ENCODE results near the gene USP30. TPM values are rescaled to one million over a fixed set of nuclear protein-coding genes. Genes with fewer than 3 reads are reported as not detected.

Gene USP30
- polyA plus RNA-seq, 4 donors: 21.5 to 28.5 (median 25.4) TPM

DNA sequence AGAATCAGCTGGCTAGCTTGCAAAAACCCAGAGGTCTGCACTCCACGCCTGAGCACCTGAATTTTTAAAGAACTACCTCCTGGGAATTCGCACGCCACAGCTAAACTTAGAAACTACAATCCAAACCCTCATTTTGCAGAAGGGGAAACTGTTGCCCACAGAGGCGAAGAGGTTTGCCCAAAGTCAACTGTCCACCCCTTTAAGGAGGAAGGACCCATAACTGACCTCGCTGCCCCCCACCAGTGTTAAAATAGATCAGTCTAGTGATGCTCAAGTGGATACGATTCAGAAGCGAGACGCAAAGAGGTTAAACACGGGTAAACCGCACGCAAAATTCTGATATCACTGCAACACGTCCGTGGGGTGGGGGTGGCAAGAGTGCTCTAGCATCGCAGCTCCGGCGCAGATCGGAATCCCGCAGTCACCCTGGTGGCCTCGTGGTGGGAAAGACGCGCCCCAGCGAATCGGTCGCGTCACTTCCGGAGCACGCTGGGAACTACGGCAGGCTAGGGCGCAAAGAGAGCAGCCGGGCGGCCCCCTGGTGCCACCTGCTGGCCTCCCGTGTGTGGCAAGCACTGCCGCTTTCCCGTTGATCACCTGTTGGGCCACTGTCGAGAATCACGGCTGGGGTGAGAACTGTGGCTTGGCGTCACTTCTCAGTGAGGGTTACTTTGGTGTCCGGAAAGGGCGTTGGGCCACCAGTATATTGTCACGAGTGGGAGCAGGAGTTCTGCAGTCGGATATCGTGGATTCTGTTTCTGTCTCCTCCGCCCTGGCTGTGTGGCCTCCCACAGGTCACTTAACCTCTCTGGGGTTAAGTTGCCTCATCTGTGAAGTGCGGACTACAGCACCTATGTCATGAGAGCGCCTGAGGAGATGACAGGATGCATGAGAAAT, 40.9 kb downstream of the USP30 start, which contains the start of gene ALKBH2:
ALKBH2 (minus strand) TSS at position 451 of the 897 bp plus-strand sequence. CDS start 686 bp downstream, outside the sequence.
- DNase-seq (ENCODE audit: low read depth in 4 of 4, low spot score in 3 of 4): peak; percentile 81 to 88 (median 88)

DNA sequence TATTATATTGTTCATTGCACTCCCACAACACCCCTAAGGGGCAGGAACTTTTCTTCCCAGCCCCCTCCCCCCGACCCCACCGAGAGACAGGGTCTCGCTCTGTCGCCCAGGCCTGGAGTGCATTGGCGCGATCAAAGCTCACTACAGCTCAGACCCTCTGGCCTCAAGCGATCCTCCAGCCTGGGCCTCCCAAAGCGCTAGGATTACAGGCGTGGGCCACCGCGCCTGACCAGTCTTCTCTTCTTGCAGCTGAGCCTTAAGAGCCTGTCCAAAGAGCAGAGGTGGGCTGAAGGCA, 44.7 kb downstream of the USP30 start:
- DNase-seq (ENCODE audit: low read depth in 4 of 4, low spot score in 3 of 4): no peak

DNA sequence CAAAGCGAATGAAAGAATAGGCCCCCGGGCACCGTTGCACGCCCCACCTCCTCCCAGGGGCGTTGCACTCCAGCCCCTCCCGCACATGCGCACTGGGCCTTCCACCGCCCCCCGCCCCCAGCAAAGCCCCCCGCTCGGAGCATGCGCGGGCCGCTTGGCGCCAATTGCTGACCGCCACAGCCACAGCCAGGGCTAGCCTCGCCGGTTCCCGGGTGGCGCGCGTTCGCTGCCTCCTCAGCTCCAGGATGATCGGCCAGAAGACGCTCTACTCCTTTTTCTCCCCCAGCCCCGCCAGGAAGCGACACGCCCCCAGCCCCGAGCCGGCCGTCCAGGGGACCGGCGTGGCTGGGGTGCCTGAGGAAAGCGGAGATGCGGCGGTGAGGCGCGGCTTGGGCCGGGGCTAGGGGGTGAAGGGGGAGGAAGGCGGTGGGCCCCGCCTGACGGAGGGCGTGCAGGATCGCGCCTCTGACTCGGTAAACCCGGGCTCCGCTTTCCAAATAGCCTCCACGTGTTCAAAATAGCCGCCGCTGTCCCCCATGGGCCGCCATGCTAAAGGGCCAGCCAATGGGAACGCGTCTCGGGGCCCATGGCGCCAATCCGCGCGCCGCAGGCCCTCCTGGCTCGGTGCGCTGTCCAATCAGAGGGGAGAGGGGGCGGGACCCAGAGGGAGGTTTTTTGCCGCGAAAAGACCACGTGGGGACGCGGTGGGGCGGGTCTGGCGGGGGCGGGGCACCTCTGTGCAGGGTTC, 45.2 kb downstream of the USP30 start, which contains the start of gene UNG:
UNG (plus strand) TSS at position 163 of the 748 bp plus-strand sequence; CDS start at position 246, 83 bp downstream.
- peak; percentile 86 to 95 (median 94) for DNase-seq (ENCODE audit: low read depth in 4 of 4, low spot score in 3 of 4)

DNA sequence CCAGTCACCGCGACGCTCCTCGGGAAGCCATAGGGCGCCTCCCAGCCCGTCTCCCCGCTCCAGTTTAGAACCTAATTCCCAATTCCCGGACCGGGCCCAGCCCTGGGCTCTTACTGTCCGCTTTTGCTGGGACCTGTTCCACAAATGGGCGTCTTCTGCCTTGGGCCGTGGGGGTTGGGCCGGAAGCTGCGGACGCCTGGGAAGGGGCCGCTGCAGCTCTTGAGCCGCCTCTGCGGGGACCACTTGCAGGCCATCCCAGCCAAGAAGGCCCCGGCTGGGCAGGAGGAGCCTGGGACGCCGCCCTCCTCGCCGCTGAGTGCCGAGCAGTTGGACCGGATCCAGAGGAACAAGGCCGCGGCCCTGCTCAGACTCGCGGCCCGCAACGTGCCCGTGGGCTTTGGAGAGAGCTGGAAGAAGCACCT, 45.8 kb downstream of the USP30 start:
- DNase-seq (ENCODE audit: low read depth in 4 of 4, low spot score in 3 of 4): no peak

DNA sequence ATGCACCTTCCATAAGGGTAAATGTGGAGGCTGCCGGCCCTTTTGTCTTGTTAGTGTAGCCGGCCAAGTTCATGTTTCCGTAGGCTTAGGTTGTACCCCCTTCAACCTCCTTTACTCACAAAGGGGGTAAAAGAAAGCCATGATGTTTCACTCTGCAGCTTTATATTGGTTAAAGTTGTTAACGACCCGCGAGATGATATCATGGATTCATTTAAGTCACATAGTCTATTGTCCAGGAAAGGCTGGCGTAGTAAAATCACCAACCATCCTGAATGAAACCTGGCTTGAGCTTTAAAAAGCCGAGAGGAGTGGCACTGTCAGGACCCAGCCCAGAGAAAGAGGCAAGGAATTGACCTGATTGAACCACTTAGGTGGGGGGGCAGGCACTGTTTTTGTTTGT, 46.3 kb downstream of the USP30 start:
- no peak for DNase-seq (ENCODE audit: low read depth in 4 of 4, low spot score in 3 of 4)

DNA sequence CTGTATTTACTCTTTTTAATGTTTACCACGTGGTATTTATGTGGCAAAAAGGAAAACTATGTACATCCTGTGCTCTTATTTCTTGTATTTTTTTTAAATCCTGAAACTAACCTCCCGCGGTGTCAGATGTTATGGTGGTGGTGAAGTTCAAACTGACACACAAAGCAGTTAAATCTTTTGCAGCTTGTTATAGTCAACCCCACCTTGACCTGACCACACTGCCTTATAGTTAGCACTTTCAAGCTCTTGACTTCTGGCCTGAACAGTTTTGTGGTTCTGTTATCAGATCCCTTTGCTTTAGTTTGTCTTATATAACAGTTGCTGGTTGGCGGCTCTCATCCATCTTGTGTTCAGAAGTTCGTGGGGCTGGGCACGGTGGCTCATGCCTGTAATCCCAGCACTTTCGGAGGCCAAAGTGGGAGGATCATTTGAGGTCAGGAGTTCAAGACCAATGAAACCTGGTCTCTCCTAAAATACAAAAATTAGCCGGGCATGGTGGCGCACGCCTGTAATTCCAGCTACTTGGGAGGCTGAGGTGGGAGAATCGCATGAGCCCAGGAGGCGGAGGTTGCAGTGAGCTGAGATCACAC, 47.1 kb downstream of the USP30 start:
- DNase-seq (ENCODE audit: low read depth in 4 of 4, low spot score in 3 of 4): no peak

DNA sequence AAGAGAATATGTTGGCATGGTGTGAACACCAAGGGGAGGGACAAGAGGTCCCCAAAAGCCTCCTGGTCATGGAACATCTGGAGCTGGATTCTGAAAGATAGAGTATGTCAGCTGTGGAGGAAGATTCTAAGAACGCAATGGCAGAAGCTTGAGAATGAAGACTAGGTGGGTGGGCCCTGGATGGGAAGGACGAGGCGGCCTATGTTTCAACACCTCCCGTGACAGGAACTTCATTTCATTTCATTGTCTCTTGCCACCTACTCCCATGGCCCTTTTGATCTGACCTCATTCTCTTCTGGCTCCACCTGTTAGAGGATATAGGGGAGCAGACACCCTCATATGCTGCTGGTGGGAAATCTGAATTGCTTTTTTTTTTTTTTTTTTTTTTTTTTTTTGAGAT, 48.4 kb downstream of the USP30 start:
- DNase-seq (ENCODE audit: low read depth in 4 of 4, low spot score in 3 of 4): no peak

DNA sequence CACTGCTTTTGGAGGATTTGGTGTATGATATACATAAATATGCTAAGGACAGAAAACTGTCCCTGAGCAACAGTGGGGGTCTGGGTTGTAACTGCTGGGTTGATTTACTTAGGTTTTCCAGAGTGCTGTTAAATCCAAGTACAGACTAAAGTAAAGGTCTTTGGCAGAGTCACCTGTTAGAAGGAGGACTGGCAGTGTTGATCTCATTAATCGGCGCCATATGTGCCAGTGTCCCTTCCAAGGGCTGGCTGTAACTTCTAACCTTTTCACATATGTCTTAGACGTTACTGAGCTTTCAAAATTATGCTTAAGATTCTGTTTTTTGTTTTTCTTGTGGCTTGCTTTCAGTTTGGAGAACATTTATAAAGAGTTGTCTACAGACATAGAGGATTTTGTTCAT, 50.1 kb downstream of the USP30 start:
- DNase-seq (ENCODE audit: low read depth in 4 of 4, low spot score in 3 of 4): no peak

DNA sequence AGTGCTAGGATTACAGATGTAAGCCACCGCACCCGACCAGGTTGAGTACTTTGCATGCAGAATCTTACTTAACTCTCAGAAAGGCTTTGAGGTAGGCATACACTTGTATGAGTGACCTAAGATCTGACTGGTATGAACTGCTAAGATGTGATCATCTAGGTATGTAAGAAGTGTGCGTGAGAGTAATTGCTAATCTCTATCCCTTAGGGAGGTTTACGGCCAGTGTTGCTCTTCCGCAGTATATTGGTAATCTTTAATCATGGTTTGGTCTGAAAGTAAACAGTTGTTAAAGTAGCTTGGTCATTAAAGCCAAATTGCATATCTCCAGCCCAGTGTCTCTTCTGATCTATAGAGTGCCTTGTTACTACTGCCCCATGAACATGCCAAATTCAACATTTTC, 52.8 kb downstream of the USP30 start:
- no peak for DNase-seq (ENCODE audit: low read depth in 4 of 4, low spot score in 3 of 4)

DNA sequence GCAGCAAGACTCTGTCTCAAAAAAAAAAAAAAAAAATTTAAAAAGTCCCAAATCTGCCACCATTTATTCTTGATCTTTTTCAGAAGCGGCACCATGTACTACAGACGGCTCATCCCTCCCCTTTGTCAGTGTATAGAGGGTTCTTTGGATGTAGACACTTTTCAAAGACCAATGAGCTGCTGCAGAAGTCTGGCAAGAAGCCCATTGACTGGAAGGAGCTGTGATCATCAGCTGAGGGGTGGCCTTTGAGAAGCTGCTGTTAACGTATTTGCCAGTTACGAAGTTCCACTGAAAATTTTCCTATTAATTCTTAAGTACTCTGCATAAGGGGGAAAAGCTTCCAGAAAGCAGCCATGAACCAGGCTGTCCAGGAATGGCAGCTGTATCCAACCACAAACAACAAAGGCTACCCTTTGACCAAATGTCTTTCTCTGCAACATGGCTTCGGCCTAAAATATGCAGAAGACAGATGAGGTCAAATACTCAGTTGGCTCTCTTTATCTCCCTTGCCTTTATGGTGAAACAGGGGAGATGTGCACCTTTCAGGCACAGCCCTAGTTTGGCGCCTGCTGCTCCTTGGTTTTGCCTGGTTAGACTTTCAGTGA, 57.5 kb downstream of the USP30 start:
- no peak for DNase-seq (ENCODE audit: low read depth in 4 of 4, low spot score in 3 of 4)

DNA sequence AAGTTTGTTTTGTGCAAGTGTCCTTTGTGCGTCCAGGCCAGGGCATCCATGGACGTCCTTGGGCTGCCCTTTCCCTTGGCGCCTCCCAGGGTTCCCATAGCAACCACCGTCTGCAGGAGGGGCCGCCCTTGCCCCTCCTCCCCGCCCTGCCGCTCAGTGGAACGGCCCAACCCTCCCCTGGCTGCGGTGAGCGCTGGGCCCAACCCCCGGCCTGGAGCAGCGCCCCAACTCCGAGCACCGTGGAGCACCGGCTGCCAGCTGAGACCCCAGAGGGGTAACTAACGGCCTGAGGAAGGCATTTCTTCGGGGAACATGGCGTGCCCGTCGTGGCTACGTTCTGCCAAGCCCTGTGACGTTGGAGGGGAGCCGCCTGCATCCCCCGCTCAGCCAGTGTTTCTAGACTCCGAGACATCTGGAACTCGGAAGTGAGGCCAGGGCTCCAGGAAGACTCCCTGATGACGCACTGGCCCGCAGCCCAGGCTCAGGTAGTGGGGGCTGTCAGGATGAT, 58.7 kb downstream of the USP30 start:
- peak in 3 of 4 donors; percentile 77 to 84 (median 81) for DNase-seq (ENCODE audit: low read depth in 4 of 4, low spot score in 3 of 4)

DNA sequence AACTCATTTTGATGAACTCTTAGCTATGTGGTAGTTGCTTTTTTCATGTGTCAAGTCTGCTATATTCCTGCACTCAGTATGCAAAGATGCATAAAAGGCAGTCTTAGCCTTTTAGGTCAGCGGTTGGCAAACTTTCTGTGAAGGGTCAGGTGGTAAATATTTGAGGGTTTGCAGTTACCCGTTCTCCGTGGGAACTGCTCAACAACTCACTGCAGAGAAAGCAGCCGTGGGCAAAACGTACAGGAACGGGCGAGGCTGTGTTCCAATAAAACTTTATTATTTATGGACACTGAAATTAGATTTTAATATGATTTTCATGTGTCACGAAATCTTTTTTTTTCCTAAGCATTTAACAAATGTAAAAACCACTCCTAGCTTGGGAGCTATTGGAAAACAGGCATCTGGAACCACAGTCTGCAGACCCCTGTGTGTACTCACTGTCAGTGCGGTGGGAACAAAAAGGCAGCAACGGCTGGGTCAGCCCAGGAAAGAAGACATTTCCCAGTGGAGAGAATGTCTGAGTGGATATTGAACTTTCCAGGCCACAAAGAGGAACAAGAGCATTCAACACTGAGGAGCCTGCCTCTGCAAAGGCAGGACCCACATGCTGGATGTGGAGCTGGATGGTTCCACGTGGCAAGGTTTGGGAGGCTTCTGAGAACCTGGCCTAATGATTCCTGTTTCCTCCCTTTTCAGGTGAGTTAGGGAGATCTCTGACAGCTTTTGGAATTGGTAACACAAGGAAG, 60.5 kb downstream of the USP30 start:
- DNase-seq (ENCODE audit: low read depth in 4 of 4, low spot score in 3 of 4): no peak

DNA sequence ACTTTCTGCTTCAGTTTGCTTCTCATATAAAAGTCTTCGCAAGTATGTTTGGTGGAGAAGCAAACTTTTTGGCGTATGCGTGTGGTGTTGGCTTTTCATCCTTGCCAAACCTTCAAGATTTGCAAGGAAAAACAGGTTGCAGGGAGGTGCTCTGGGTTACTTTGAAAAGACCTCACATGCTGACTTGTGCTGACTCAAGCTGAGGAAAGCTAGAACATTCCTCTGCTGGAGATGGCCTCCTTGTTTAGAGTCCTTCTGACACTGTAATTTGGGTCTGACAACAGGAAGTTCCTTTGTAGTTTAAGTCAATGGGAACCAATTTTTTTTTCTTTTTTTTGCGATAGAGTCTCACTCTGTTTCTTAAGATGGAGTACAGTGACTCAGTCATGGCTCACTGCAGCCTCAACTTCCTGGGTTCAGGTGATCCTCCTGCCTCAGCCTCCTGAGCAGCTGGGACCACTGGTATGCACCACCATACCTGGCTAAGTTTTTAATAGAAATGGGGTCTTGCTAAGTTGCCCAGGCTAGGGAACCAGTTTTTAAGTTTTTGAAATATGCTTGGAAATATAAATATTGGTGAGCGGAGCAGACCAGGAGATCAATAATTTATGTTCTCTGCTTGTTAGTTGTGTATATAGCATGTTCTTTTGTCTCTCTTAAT, 61.4 kb downstream of the USP30 start:
- DNase-seq (ENCODE audit: low read depth in 4 of 4, low spot score in 3 of 4): no peak

DNA sequence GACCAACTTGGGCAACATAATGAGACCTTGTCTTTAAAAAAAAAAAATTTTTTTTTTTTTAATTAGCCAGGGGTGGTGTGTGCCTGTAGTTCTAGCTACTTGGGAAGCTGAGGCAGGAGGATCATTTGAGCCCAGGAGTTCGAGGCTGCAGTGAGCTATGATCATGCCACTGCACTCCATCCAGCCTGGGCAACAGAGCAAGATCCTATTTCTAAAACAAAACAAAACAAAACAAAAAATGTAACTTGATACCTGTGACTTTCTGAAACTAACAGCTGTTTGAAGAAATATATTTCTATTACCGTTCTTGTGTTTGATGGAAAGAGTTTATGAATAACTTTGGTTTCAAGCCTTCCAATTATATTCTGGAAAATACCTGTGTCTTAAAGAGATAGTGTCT, 62.3 kb downstream of the USP30 start:
- no peak for DNase-seq (ENCODE audit: low read depth in 4 of 4, low spot score in 3 of 4)

DNA sequence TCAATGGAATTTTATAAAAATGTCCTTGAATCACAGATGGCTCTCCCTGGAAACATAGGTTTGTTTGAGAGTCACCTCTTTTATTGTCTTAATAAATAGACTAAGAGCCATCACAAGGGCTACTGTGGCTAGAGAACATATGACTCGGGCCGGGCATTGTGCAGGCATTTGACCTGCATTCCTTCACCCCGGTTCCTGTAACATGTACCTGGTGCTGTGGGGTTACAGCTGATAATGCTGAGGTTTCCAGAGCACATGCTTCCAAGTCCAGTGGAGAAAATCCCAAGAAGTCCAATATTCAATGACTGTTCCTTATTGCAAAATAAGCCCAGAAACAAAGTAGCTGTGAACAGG, 63.0 kb downstream of the USP30 start:
- DNase-seq (ENCODE audit: low read depth in 4 of 4, low spot score in 3 of 4): no peak

DNA sequence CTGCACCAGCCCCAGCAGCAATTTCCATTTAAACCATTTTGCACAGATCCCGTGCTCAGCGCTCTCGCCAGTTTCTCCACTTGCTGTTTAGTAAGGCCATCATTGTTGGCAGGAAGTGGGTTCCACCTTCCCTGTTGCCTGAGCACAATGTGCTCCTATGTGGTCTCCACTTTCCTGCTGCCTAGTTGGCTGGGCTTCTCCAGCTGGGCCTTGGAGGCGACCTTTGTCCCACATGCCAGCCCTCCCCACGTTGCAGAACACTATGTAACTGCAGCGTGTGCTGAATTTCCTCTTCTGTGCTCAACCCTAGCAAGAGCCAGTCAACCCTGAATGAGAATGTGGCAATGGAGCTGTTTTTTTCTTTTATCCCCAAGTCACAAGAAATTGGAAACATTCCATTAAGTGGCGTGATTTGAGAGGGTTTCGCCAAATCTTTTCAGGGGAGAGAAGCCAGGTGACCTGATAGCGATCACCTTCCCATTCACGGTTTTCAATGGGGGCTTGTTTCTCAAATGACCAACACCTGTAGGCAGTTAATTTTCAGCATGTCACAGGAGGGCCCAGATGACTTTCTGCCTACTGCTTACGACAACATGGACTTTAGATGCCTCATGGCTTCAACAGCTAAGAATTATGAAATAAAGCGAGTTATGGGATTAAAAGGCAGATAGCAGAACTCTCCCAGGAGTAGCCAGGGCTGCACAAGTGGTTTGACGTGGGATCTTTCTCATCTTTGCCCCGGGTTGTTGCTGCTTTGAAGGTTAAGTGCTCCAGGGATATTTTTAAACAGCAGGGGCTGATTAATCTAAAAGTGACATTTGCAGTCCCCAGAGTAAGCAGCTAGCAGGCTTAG, 63.6 kb downstream of the USP30 start, which contains the start of gene ACACB:
ACACB (plus strand) TSS at position 830 of the 853 bp plus-strand sequence. CDS start 22,819 bp downstream, outside the sequence.
- peak in 1 of 4 donors; percentile 44 for DNase-seq (ENCODE audit: low read depth in 4 of 4, low spot score in 3 of 4)

DNA sequence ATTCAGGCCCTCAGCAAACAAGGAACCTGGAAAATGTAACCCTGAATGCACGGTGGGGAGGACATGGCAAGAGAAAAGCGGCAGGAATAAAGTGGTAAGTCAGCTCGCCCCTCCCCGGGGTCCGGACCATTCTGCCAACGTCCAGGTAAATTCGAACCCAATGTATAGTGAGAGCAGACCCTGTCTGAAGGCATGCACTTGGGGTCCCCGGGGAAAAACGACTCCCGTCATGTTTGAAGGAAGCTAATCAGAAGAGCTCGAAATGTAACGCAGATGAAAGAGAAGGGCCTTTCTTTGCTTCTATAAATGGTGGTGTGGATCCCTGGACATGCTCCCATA, 64.2 kb downstream of the USP30 start:
- DNase-seq (ENCODE audit: low read depth in 4 of 4, low spot score in 3 of 4): no peak

DNA sequence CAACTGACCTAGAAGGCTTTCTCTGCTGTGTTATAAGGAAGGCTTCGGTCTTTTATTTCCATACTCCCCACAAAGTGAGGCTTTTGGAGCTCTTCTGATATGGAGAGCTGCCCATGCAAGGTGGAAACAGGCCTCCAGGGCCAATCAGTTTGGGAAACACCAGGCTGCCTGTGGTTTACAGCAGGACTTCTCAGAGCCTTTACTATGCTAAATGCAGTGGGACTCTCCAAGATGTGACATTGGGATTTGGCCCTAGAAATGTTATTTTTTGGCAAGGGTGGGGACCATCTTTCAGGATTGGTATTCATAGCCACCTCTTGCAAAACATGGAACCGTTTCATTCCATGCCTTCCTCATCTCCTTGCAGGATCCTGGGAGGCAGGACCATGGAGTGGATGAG, 67.7 kb downstream of the USP30 start:
- DNase-seq (ENCODE audit: low read depth in 4 of 4, low spot score in 3 of 4): no peak

DNA sequence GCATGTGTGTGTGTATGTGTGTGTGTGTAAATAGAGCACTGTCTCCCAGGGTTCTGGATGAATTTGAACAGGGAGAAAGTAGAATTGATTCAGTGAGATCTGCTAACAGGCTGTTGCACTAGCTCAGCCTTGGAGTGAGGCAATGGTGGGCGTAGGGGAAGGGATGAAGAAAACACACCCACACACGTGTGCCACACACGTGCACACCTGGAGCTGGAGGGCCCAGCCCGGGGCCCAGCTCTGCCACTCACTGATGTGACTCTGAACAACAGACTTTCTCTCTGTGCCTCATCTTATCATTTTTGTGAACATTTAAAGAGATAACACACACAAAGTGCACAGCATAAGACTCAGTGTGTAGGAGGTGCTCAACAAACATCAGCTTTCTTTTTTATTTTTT, 68.2 kb downstream of the USP30 start:
- no peak for DNase-seq (ENCODE audit: low read depth in 4 of 4, low spot score in 3 of 4)
